H9 (cell line): Measurements from ENCODE around the gene SERPINB2. TPM values are rescaled to one million over a fixed set of nuclear protein-coding genes. Genes with fewer than 3 reads are reported as not detected.

Source experiments
- DNase-seq: peaks from one replicate; pipeline ENCODE4 v3.0.0-alpha.2; 2017
- H2AFZ ChIP-seq: one replicate; pipeline ENCODE4 v1.6.1; 2013; ENCODE audit warnings: mild to moderate bottlenecking, low read length, control low read depth, moderate library complexity
- H2AK5ac ChIP-seq: 2 replicates; pipeline ENCODE4 v1.6.1; 2013; ENCODE audit warnings: low read length, control low read depth, mixed read lengths; ENCODE audit not compliant: insufficient read length
- H2BK120ac ChIP-seq: one replicate; pipeline ENCODE4 v1.6.1; 2013; ENCODE audit warnings: low read depth, mild to moderate bottlenecking, low read length, control low read depth, inconsistent platforms; ENCODE audit not compliant: poor library complexity, severe bottlenecking
- H2BK12ac ChIP-seq: 2 replicates; pipeline ENCODE4 v1.6.1; 2013; ENCODE audit warnings: low read length, control low read depth, mixed read lengths, low read depth; ENCODE audit not compliant: insufficient read length
- H2BK15ac ChIP-seq: 2 replicates; pipeline ENCODE4 v1.6.1; 2013; ENCODE audit warnings: low read depth, low read length, control low read depth
- H2BK20ac ChIP-seq: one replicate; pipeline ENCODE4 v1.6.1; 2013; ENCODE audit warnings: low read depth, mild to moderate bottlenecking, low read length, control low read depth, inconsistent platforms; ENCODE audit not compliant: poor library complexity, severe bottlenecking
- H2BK5ac ChIP-seq: 2 replicates; pipeline ENCODE4 v1.6.1; 2013; ENCODE audit warnings: low read length, control low read depth, mixed read lengths; ENCODE audit not compliant: insufficient read length
- H3K14ac ChIP-seq: 2 replicates; pipeline ENCODE4 v1.6.1; 2013; ENCODE audit warnings: low read length, control low read depth; ENCODE audit not compliant: insufficient read depth
- H3K18ac ChIP-seq: 2 replicates; pipeline ENCODE4 v1.6.1; 2013; ENCODE audit warnings: low read depth, mild to moderate bottlenecking, mixed read lengths, low read length, control low read depth; ENCODE audit not compliant: insufficient read length
- H3K23ac ChIP-seq: 2 replicates; pipeline ENCODE4 v1.6.1; 2013; ENCODE audit warnings: low read length, control low read depth, mixed read lengths, low read depth; ENCODE audit not compliant: insufficient read length
- H3K23me2 ChIP-seq: 2 replicates; pipeline ENCODE4 v1.6.1; 2013; ENCODE audit warnings: low read depth, mild to moderate bottlenecking, mixed read lengths, low read length, control low read depth; ENCODE audit not compliant: insufficient read length, poor library complexity, severe bottlenecking
- H3K27ac ChIP-seq: 2 replicates; pipeline ENCODE4 v1.5.1; 2013; ENCODE audit warnings: low read length, control low read depth, mixed read lengths, low read depth; ENCODE audit not compliant: insufficient read length
- H3K27me3 ChIP-seq: 2 replicates; pipeline ENCODE4 v1.6.1; 2013; ENCODE audit warnings: low read length, control low read depth, inconsistent platforms; ENCODE audit not compliant: insufficient read depth
- H3K4ac ChIP-seq: 2 replicates; pipeline ENCODE4 v1.6.1; 2013; ENCODE audit warnings: low read depth, mild to moderate bottlenecking, control low read depth, inconsistent platforms, low read length, moderate library complexity
- H3K4me1 ChIP-seq: 2 replicates; pipeline ENCODE4 v1.6.1; 2013; ENCODE audit warnings: low read length, control low read depth, inconsistent platforms; ENCODE audit not compliant: insufficient read depth
- H3K4me2 ChIP-seq: 2 replicates; pipeline ENCODE4 v1.6.1; 2013; ENCODE audit warnings: low read length, control low read depth, mixed read lengths; ENCODE audit not compliant: insufficient read length, insufficient read depth
- H3K56ac ChIP-seq: 2 replicates; pipeline ENCODE4 v1.6.1; 2013; ENCODE audit warnings: low read depth, mild to moderate bottlenecking, mixed read lengths, low read length, control low read depth; ENCODE audit not compliant: insufficient read length
- H3K79me1 ChIP-seq: 2 replicates; pipeline ENCODE4 v1.6.1; 2013; ENCODE audit warnings: low read depth, mild to moderate bottlenecking, moderate library complexity, low read length, control low read depth, inconsistent platforms; ENCODE audit not compliant: insufficient read depth, poor library complexity, severe bottlenecking
- H3K79me2 ChIP-seq: 2 replicates; pipeline ENCODE4 v1.6.1; 2013; ENCODE audit warnings: low read length, control low read depth, inconsistent platforms; ENCODE audit not compliant: insufficient read depth
- H3K9ac ChIP-seq: 2 replicates; pipeline ENCODE4 v1.6.1; 2013; ENCODE audit warnings: low read length, control low read depth, mixed read lengths; ENCODE audit not compliant: insufficient read length; ENCODE audit errors: extremely low read depth
- H3K9me3 ChIP-seq: one replicate; pipeline ENCODE4 v1.6.1; 2013; ENCODE audit warnings: low read depth, low read length, inconsistent platforms; ENCODE audit not compliant: control insufficient read depth
- H3T11ph ChIP-seq: one replicate; pipeline ENCODE4 v1.6.1; 2013; ENCODE audit warnings: mild to moderate bottlenecking, low read length, control low read depth, inconsistent platforms
- H4K20me1 ChIP-seq: one replicate; pipeline ENCODE4 v1.6.1; 2013; ENCODE audit not compliant: control insufficient read depth, insufficient read length, insufficient read depth
- H4K5ac ChIP-seq: 2 replicates; pipeline ENCODE4 v1.6.1; 2013; ENCODE audit warnings: low read depth, mild to moderate bottlenecking, mixed read lengths, low read length, control low read depth; ENCODE audit not compliant: insufficient read length
- H4K8ac ChIP-seq: replicated peaks from 2 replicates; pipeline ENCODE4 v1.6.1; 2013; ENCODE audit warnings: low read length, control low read depth, mixed read lengths, low read depth; ENCODE audit not compliant: insufficient read length
- H4K91ac ChIP-seq: 2 replicates; pipeline ENCODE4 v1.6.1; 2013; ENCODE audit warnings: low read depth, mild to moderate bottlenecking, moderate library complexity, mixed read lengths, low read length, control low read depth; ENCODE audit not compliant: insufficient read length
- H3K27ac Mint-ChIP-seq, 3 experiments: 2 replicates in 2 of 3; 3 replicates in 1 of 3; pipeline ENCODE4 v1.8.0; 2020 to 2021; ENCODE audit warnings: mixed read lengths in 3 of 3, mild to moderate bottlenecking in 1 of 3, moderate library complexity in 1 of 3
- H3K27me3 Mint-ChIP-seq: 2 replicates; pipeline ENCODE4 v1.8.0; 2021; ENCODE audit warnings: low read depth, mild to moderate bottlenecking, moderate library complexity, mixed read lengths
- H3K36me3 Mint-ChIP-seq, 3 experiments: 2 replicates in 2 of 3; 3 replicates in 1 of 3; pipeline ENCODE4 v1.8.0; 2020 to 2021; ENCODE audit warnings: low read depth in 3 of 3, mixed read lengths in 3 of 3; ENCODE audit not compliant: insufficient read depth in 1 of 3
- H3K4me1 Mint-ChIP-seq, 2 experiments: 2 replicates each; pipeline ENCODE4 v1.8.0; 2020; ENCODE audit warnings: mixed read lengths in 2 of 2
- H3K4me3 Mint-ChIP-seq, 2 experiments: 2 replicates in 1 of 2; 3 replicates in 1 of 2; pipeline ENCODE4 v1.8.0; 2020 to 2021; ENCODE audit warnings: mild to moderate bottlenecking in 2 of 2, mixed read lengths in 2 of 2, moderate library complexity in 1 of 2
- H3K9me3 Mint-ChIP-seq, 2 experiments: 2 replicates in 1 of 2; 3 replicates in 1 of 2; pipeline ENCODE4 v1.8.0; 2020; ENCODE audit warnings: mild to moderate bottlenecking in 2 of 2, mixed read lengths in 2 of 2, moderate library complexity in 1 of 2
- CTCF ChIP-seq: fragments of 200-600 bp; sonication (generic); conservative IDR thresholded peaks from 3 replicates; pipeline ENCODE4 v1.8.0; 2021; ENCODE audit warnings: antibody characterized with exemption, mild to moderate bottlenecking
- WGBS: extraction: QIAGEN DNeasy Blood & Tissue Kit; methylation state at CpG from one replicate; pipeline ENCODE4 v1.1.7; 2013; ENCODE audit warnings: missing lambda C conversion rate, low lambda C conversion rate, mixed read lengths; ENCODE audit not compliant: insufficient read length; ENCODE audit errors: extremely low coverage; 5-methylcytosine and 5-hydroxymethylcytosine counted together
- total RNA-seq: library from RNA; stranded (reverse); gene quantifications from 2 replicates; pipeline ENCODE4 v1.2.1, GENCODE V29; 2021

Gene SERPINB2
- total RNA-seq, 1 experiment from 2014 or later = not detected

DNA sequence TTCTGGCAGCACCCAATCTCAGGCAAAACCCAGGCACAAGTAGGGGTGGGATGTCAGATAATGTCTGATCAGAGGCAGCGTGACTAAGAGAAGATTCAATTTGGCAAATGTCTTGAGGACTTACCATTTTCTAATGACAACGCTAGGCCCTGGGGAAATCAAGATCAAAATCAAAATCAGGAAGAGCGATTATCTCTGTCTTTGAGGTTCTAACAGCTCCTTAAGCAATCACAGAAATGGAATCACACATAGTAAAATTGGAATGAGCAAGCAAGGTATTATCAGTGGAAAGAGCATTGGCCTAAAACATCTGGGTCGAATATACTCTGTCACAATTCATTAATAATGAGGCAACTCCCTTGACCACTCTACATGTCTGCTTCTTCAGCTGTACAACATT, 8.6 kb upstream of the SERPINB2 start:
- Mint-ChIP-seq H3K9me3 (no peaks in the 10 kb centered on the region), H3K27me3 (no peaks in the 10 kb centered on the region), H3K4me3 (no peak overlapping the region), H3K36me3 (no peaks in the 10 kb centered on the region), H3K4me1 (no peaks in the 10 kb centered on the region), H3K27ac (no peak overlapping the region)
- no peak overlapping the region for H3K9ac ChIP-seq
- no peak overlapping the region for H3K4me2 ChIP-seq
- H2AK5ac ChIP-seq = no peak overlapping the region
- no peaks in the 10 kb centered on the region for H3K79me2 ChIP-seq
- H2BK12ac ChIP-seq = no peak overlapping the region
- H3K79me1 ChIP-seq = no peaks in the 10 kb centered on the region
- H3K27ac ChIP-seq = no peak overlapping the region
- H3K23me2 ChIP-seq = no peaks in the 10 kb centered on the region
- H3K27me3 ChIP-seq = no peaks in the 10 kb centered on the region
- H2AFZ ChIP-seq = no peak overlapping the region
- no peak overlapping the region for H2BK20ac ChIP-seq
- no peak overlapping the region for H4K91ac ChIP-seq
- H3K9me3 ChIP-seq = no peaks in the 10 kb centered on the region
- no peaks in the 10 kb centered on the region for H4K20me1 ChIP-seq
- DNase-seq = no peak
- WGBS = no CpG with 5 or more reads among the region's 4 CpGs
- H2BK120ac ChIP-seq = no peak overlapping the region
- H3K4me1 ChIP-seq = no peaks in the 10 kb centered on the region
- H2BK5ac ChIP-seq = no peak overlapping the region
- no peak overlapping the region for H3T11ph ChIP-seq
- H3K18ac ChIP-seq = no peak overlapping the region
- no peak overlapping the region for H4K5ac ChIP-seq
- H3K23ac ChIP-seq = no peak overlapping the region
- no peak overlapping the region for H3K14ac ChIP-seq
- no peak overlapping the region for H3K56ac ChIP-seq
- no peak overlapping the region for H4K8ac ChIP-seq
- no peak overlapping the region for H2BK15ac ChIP-seq
- no peak overlapping the region for H3K4ac ChIP-seq
- TF ChIP-seq CTCF = no peak
